ENCODE data around the gene PHKG2.

Gene PHKG2

GRCh38 chr16:30779596-30779995, 31.4 kb downstream of the PHKG2 start:
- H3K27ac Mint-ChIP-seq, result no peak overlapping the region
- peaks cover 9 to 11% of the 10 kb centered on the region in 2 donors for H3K27me3 Mint-ChIP-seq
- no peak overlapping the region for H3K4me3 Mint-ChIP-seq
- peaks cover 36 to 54% of the 10 kb centered on the region in 2 donors for H3K36me3 Mint-ChIP-seq
- no peaks in the 10 kb centered on the region for H3K9me3 Mint-ChIP-seq
- peaks cover 17 to 38% of the 10 kb centered on the region in 2 donors for H3K4me1 Mint-ChIP-seq
- DNase-seq (no peak), ATAC-seq (replicated peaks) (no peak)

DNA sequence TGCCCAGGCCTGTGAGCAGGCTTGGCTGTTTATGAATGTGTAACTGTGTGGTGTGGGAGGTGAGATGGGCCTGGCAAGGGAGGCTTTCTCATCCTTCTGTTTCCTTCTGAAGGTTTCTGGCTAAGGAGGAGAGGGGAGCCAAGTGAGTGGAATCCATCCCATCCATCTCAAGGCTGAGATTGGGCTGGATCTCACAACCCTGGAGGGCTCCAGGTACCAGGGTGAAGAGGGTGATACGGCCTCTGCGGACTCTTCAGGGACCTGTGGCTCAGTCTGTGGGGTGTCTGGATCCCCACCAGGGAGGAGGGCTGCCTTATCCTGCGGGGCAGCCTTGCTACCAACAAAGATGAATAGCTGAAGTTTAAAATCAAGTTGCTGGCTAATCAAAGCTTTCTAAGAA, 31.8 kb downstream of the PHKG2 start:
- Mint-ChIP-seq H3K4me1 (peaks cover 13 to 38% of the 10 kb centered on the region in 2 donors), H3K36me3 (peaks cover 33 to 52% of the 10 kb centered on the region in 2 donors), H3K4me3 (no peak overlapping the region), H3K9me3 (no peaks in the 10 kb centered on the region), H3K27ac (no peak overlapping the region), H3K27me3 (peaks cover 9 to 11% of the 10 kb centered on the region in 2 donors)
- ATAC-seq (replicated peaks), result no peak
- no peak for DNase-seq

DNA sequence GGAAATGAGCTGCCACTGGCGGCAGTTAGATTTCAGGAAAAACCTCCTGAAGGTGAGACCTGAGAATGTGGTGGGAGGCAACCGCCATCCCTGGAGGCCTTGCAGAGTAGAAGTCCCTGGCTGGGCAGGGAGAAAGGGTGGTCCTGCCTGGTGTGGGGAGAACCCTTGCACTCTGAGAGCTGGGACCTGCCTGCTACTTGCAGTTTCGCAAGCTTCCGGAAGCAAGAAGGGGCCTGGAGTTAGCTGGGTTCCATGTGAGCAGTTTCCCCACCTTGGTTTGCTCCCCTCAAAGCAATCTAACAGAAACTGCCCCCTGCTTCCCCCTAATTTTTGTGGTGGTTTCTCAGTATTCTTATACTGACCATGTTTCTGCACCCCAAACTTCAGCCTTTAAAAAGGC, 32.3 kb downstream of the PHKG2 start:
- no peak for ATAC-seq (replicated peaks)
- H3K4me1 Mint-ChIP-seq, result peaks cover 15 to 38% of the 10 kb centered on the region in 2 donors
- H3K9me3 Mint-ChIP-seq, result no peaks in the 10 kb centered on the region
- H3K4me3 Mint-ChIP-seq, result no peak overlapping the region
- DNase-seq, result no peak
- peaks cover 33 to 47% of the 10 kb centered on the region in 2 donors for H3K36me3 Mint-ChIP-seq
- no peak overlapping the region for H3K27ac Mint-ChIP-seq
- H3K27me3 Mint-ChIP-seq, result peaks cover 9 to 11% of the 10 kb centered on the region in 2 donors

DNA sequence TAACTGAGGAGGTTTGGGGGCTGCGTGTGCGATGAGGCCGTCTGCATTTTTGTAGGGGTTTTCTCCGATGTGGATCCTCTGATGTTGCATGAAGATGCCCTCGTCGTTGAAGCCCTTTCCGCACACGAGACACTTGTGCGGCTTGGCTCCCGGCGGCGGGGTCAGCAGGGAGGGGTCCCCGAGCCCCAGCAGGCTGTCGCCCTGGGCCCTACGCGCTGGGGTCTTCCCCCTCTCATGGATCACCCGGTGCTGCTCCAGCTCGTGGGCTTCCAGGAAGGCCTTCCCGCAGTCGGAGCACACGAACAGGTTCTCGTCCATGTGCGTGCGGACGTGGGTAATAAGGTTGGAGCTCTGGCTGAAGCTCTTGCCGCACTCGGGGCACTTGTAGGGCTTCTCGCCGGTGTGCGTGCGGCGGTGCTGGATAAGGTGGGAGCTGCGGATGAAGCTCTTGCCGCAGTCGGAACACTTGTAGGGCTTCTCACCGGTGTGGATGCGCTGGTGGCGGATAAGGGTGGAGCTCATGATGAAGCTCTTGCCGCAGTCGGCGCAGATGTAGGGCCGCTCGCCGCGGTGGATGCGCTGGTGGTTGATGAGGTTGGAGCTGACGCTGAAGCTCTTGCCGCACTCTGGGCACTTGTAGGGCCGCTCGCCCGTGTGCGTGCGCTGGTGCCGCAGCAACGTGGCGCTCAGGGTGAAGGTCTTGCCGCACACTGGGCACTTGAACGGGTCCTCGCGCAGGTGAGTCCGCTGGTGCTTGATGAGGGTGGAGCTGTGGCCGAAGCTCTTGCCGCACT, 34.5 kb downstream of the PHKG2 start:
- H3K27ac Mint-ChIP-seq, result no peak overlapping the region
- DNase-seq (no peak), ATAC-seq (replicated peaks) (no peak)
- no peaks in the 10 kb centered on the region for H3K9me3 Mint-ChIP-seq
- peaks cover 16 to 35% of the 10 kb centered on the region in 2 donors for H3K4me1 Mint-ChIP-seq
- peaks cover 25 to 41% of the 10 kb centered on the region in 2 donors for H3K36me3 Mint-ChIP-seq
- H3K4me3 Mint-ChIP-seq, result no peak overlapping the region
- H3K27me3 Mint-ChIP-seq, result peaks cover 0 to under 1% of the 10 kb centered on the region in 2 donors

DNA sequence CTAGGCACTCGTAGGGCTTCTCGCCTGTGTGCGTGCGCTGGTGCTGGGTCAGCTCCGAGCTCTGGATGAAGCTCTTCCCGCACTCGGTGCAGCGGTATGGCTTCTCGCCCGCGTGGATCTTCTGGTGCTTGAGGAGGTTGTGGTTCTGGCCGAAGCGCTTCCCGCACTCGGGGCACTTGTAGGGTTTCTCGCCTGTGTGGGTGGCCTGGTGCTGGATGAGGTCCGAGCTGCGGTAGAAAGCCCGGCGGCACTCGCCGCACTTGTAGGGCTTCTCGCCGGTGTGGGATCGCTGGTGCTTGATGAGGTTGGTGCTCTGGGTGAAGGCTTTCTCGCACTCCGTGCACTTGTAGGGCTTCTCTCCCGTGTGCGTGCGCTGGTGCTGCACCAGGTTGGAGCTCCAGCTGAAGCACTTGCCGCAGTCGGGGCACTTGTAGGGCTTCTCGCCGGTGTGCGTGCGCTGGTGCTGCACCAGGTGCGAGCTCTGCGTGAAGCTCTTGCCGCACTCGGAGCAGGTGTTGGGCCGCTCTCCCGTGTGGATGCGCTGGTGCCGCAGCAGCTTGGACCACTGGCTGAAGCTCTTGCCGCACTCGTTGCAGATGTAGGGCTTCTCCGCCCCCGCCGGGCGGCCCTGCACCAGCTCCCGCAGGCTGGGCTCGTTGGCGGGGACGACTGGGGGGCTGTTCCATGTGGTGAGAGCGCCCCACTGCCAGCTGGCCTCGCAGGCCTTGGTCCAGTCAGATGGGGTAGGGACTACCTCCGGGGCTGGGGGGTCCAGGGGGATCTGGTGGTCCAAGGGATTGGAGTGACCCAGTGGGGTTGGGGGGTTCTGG, 35.3 kb downstream of the PHKG2 start:
- H3K4me1 Mint-ChIP-seq, result peaks cover 17 to 37% of the 10 kb centered on the region in 2 donors
- ATAC-seq (replicated peaks) (no peak), DNase-seq (no peak)
- no peak overlapping the region for H3K4me3 Mint-ChIP-seq
- H3K36me3 Mint-ChIP-seq, result peaks cover 23 to 39% of the 10 kb centered on the region in 2 donors
- peaks cover 0 to 8% of the 10 kb centered on the region in 2 donors for H3K27me3 Mint-ChIP-seq
- H3K9me3 Mint-ChIP-seq, result no peaks in the 10 kb centered on the region
- no peak overlapping the region for H3K27ac Mint-ChIP-seq

GRCh38 chr16:30784215-30784614, 36.0 kb downstream of the PHKG2 start:
- no peak overlapping the region for H3K27ac Mint-ChIP-seq
- peaks cover 17 to 35% of the 10 kb centered on the region in 2 donors for H3K4me1 Mint-ChIP-seq
- peaks cover 0 to 8% of the 10 kb centered on the region in 2 donors for H3K27me3 Mint-ChIP-seq
- no peak for ATAC-seq (replicated peaks)
- peaks cover 20 to 32% of the 10 kb centered on the region in 2 donors for H3K36me3 Mint-ChIP-seq
- no peaks in the 10 kb centered on the region for H3K9me3 Mint-ChIP-seq
- H3K4me3 Mint-ChIP-seq, result no peak overlapping the region
- no peak for DNase-seq

DNA sequence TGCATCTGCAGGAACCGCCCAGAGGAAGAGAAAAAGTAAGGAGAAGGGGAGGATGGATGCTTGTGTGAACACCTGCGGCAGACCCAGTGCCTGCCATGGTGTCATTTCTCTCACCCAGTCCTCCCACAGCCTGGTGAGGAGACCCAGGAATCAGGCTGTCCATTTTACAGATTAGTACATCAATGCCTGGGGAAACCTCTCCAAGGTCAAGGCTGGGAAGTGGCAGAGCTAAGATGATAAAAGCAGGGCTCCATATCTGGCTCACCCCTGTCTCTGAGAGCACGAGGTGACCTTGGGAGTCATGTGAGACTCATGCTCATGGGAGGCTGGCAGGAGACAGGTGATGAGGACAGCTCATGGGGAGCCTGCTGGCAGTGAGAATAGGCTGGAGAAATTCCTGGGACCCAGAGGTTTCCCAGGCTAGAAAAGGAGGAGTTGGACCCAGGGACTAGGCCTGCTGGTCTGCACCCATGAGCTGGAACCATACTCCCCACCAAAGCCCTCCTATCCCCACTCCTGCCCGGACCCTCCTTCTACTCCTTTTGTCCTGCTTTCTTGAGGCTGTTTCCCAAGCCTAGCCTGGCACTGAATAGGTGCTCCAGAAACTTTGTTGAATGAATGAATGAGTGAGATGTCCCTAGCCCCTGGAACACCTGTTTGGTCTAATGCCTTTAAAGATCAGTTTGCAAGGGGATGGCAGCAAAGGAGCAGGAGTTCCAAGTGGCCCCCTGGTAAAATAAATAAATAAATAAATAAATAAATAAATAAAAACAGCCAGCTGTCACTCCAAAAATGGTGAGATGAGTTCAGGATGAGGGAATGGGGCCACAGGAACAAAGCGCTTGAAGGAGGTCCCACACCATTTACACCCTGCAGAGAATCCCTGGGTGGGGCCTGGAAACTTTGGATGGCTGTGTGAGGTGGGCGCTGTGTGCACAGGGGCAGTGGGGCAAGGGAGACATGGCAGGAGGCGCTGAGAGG, 37.2 kb downstream of the PHKG2 start:
- Mint-ChIP-seq H3K27ac (peak overlapping the region; percentile 56), H3K27me3 (peaks cover 0 to 8% of the 10 kb centered on the region in 2 donors), H3K9me3 (no peaks in the 10 kb centered on the region), H3K4me1 (peaks cover 17 to 35% of the 10 kb centered on the region in 2 donors), H3K4me3 (peak overlapping the region; percentile 83 to 98), H3K36me3 (peaks cover 18 to 28% of the 10 kb centered on the region in 2 donors)
- no peak for DNase-seq
- ATAC-seq (replicated peaks), result no peak

DNA sequence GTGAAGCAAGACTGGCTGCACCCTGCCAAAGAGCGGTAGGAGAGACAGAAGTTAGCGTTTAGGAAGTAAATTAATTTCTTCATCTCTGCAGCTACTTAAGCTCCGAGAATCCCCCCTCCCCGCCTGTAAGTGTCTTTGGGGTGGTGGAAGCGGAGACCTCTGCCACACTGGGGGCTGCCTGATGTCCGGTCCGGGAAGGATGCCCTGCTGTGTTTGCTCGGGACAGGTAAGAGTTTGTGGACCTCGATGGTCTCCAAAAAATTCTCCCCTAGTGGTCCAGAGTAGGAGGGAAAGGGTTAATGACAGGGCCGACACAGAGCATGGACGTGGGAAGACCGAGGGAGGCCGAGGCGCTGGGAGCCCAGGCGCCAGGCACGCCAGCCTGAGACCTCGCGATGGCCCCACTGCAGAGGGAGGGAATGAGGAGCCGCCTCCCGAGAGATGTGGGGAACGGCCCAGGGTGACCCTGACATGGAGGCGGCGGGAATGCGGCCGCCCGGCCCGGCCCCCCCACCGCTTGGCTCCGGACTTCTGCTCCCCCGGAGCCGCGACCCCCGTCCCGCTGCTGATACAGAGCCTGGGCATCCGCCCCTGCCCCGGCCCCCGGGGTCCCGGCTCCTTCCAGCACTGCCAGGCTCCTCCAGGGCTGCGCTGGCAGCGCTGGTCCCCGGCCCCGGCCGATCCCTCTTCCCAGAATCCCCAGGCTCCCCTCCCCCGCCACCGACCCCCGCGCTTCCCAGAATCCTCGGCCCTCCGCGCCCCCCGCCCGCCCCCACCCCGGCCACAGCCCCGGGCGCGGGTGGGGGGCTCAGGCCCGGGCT, 38.1 kb downstream of the PHKG2 start:
- H3K27ac Mint-ChIP-seq, result peak overlapping the region; percentile 56
- peak overlapping the region; percentile 94 to 98 for H3K4me3 Mint-ChIP-seq
- peaks cover 18 to 24% of the 10 kb centered on the region in 2 donors for H3K36me3 Mint-ChIP-seq
- no peak for DNase-seq
- H3K27me3 Mint-ChIP-seq, result peaks cover 0 to 8% of the 10 kb centered on the region in 2 donors
- no peaks in the 10 kb centered on the region for H3K9me3 Mint-ChIP-seq
- ATAC-seq (replicated peaks), result peak; percentile 60 to 71
- H3K4me1 Mint-ChIP-seq, result peaks cover 17 to 35% of the 10 kb centered on the region in 2 donors

DNA sequence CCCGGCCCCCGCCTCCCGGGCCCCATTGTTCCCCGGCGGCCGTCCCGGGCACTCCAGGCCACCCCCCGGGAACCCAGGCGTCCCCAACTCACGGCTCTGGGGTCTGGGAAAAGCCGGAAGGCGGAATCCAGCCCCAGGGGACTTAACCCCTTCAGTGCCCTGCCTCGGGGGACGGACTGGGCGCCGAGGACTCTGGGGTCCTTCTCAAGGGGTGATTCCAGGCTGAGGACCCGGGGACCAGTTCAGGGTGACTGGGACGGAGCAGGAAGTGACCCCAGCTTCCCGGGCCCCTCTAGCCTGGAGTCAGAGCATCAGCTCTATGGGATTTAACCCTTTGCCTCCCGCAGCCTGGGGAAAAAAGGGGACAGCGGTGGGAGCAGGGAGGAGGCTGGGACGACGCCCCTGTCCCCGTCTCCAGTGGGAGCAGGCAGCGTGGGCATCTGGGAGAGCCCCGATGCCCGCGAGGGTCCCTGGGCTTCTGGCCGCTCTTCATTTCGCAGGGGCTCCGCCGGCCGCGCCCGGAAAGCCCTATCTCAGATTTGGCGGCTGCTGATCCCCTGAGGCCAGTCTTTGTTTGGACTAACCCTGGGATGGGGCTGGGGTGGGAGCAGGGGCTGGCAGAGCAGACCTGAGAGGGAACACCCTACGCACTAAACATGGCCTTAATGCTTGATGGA, 38.8 kb downstream of the PHKG2 start, which contains the start of gene ZNF629:
Gene ZNF629, minus strand, starts transcription at position 270 of the 677 bp plus-strand sequence. CDS start 2,723 bp downstream, outside the sequence.
- H3K4me3 Mint-ChIP-seq, result peak within 1 kb of the TSS; percentile 94 to 98
- H3K27ac Mint-ChIP-seq, result peak within 1 kb of the TSS; percentile 94
- H3K27me3 Mint-ChIP-seq, result peaks cover 0 to 8% of the 10 kb centered on the region in 2 donors
- H3K36me3 Mint-ChIP-seq, result peaks cover 13 to 18% of the 10 kb centered on the region in 2 donors
- DNase-seq (no peak), ATAC-seq (replicated peaks) (peak; percentile 78 to 80)
- no peaks in the 10 kb centered on the region for H3K9me3 Mint-ChIP-seq
- H3K4me1 Mint-ChIP-seq, result peaks cover 17 to 35% of the 10 kb centered on the region in 2 donors

DNA sequence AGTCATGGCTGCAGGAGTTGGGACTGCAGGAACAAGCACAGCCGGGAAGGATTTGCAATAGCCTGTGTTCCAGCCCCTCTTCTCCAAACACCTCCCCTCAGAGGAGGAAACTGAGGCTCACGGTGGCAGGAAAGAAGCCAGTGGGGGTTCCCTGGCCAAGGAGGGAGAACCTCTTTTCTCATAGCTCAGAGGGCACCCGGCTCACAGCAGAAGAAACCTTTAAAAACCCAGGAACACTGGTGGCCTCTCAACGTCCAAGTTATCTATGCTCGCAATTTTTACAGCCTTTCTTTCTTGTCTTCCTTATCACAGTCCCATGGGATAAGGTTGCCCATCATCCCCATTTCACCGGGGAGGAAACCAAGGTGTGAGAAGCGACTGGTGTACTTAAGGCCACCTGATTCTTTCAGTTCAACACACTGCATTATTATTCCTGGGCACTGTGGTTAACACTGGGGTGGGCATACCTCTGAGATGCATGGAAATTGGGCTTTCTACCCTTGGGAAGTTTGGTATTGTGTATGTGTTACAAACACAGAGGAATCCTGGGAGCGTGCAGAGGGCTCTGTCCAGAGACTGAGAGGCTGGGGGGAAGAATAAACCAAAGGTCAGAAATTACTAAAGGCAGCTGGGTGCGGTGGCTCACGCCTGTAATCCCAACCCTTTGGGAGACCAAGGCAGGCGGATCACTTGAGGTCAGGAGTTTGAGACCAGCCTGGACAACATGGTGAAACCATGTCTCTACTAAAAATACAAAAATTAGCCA, 39.6 kb downstream of the PHKG2 start:
- H3K27me3 Mint-ChIP-seq, result peaks cover 0 to 8% of the 10 kb centered on the region in 2 donors
- peaks cover 8 to 12% of the 10 kb centered on the region in 2 donors for H3K36me3 Mint-ChIP-seq
- no peaks in the 10 kb centered on the region for H3K9me3 Mint-ChIP-seq
- H3K27ac Mint-ChIP-seq, result peak overlapping the region; percentile 25
- peaks cover 17 to 35% of the 10 kb centered on the region in 2 donors for H3K4me1 Mint-ChIP-seq
- peak overlapping the region; percentile 94 to 98 for H3K4me3 Mint-ChIP-seq
- DNase-seq, result no peak
- peak in 1 of 2 donors; percentile 5 for ATAC-seq (replicated peaks)

- DNase-seq, result no peak
- Mint-ChIP-seq H3K4me1 (no peaks in the 10 kb centered on the region), H3K27me3 (no peaks in the 10 kb centered on the region), H3K27ac (no peak overlapping the region), H3K9me3 (no peaks in the 10 kb centered on the region), H3K4me3 (no peak overlapping the region), H3K36me3 (no peaks in the 10 kb centered on the region)
- no peak for ATAC-seq (replicated peaks)
Observed at GRCh38 chr16:30793508-30794069, 45.4 kb downstream of the PHKG2 start.

- Mint-ChIP-seq H3K27me3 (no peaks in the 10 kb centered on the region), H3K9me3 (no peaks in the 10 kb centered on the region), H3K27ac (no peak overlapping the region), H3K4me3 (no peak overlapping the region), H3K4me1 (no peaks in the 10 kb centered on the region), H3K36me3 (no peaks in the 10 kb centered on the region)
- ATAC-seq (replicated peaks) (no peak), DNase-seq (no peak)
Observed at GRCh38 chr16:30794634-30795033, 46.4 kb downstream of the PHKG2 start.

All from stimulated activated naive B cell treated with anti-CD40 and anti-IgM and Interleukin-4, amounts not matched to agents 10 μg/mL and 1 μg/mL and 100 μg/mL, for 72 hours (primary cell).